CMK (cell line): ENCODE results near the gene IL20RB.
"Not testable (repeated sequence)": the region's sequence is repeated elsewhere in the genome, so short reads cannot be mapped to it uniquely, and the experiment has no call there.

ENCODE experiments used
- DNase-seq: peaks from one replicate; pipeline ENCODE4 v3.0.0-alpha.2; 2010; ENCODE audit warnings: low read depth

Gene IL20RB

DNA sequence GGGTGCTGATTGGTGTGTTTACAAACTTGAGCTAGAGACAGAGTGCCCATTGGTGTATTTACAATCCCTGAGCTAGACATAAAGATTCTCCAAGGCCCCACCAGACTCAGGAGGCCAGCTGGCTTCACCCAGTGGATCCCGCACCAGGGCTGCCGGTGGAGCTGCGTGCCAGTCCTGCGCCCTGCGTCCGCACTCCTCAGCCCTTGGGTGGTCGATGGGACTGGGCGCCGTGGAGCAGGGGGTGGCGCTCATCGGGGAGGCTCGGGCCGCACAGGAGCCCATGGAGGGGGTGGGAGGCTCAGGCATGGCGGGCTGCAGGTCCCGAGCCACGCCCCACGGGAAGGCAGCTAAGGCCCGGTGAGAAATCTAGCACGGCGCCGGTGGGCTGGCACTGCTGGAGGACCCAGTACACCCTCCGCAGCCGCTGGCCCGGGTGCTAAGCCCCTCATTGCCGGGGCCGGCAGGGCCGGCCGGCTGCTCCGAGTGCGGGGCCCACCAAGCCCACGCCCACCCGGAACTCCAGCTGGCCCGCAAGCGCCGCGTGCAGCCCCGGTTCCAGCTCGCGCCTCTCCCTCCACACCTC, 29.7 kb downstream of the IL20RB start:
- not testable (repeated sequence) for DNase-seq

- DNase-seq, result no peak
Observed at GRCh38 chr3:136988651-136989050, 30.9 kb downstream of the IL20RB start.

GRCh38 chr3:136989781-136990524, 32.2 kb downstream of the IL20RB start:
- DNase-seq, result no peak

- DNase-seq, result no peak
Observed at GRCh38 chr3:136990826-136991225, 33.0 kb downstream of the IL20RB start.

DNA sequence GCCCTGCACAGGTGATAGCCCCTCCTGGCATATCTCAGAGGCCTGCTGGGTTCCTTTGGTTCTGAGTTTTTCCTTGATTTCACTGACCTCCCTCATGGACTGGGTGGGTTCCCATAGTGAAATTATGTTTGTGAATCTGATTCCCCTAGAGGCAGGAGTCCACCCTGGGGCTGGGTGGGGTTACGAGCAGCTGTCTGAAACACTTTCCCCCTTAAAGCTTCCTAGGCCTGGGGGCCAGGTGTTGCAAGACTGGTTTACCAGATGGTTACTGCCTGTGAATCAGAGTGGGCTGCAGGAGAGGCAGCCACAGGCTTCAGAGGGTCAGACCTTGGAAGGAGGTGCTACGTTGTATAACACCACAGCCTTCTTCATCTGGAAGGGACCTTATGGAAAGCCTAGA, 34.3 kb downstream of the IL20RB start:
- no peak for DNase-seq

DNA sequence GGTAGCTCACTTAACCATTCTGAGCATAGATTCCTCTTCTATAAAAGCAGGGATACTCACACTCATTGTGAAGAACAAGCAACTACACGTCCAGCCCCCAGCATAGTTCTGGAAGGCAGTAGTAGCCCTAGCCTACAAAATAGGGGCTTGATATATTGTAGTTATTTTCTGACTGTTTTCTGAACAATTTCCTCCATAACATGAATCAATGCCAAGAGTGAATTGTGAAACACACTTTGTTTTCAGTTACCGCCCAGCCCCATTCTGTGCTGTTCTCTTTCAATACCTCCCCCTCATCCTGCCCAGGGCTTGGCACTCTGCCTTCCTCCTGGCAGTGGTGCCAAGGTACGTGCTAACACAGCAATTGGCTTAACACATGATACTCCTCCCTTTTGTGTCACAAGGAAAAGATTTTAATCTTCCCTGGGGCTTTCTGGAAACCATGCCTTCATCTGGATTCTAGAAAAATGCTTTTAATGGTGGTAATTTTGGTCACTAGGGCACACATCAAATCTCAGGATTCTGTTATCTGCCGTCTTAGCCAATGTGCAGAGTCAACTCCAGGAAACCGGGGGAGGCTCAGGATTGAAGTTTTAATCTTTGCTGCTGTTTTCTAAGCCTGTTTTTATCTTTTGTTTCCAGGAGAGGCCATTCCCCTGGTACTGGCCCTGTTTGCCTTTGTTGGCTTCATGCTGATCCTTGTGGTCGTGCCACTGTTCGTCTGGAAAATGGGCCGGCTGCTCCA, 37.2 kb downstream of the IL20RB start:
- DNase-seq, result no peak

DNA sequence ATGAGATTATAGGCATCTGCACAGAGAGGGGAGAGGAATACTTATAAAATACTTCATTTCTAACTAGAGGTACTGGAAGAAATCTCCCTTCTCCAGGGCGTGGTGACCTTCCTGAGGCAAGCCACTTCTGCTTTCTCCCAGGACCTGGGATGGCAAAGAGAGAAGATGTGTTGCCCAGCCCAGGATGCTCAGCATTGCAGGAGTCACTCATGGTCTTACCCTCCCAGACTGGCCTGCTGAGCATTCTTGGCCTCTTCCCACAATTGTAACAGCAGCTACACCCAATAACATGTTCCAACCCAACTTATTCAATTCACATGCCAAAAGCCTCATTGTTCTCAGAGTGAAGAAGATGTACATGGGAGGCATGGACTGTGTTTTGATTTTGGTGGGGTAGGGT, 37.9 kb downstream of the IL20RB start:
- DNase-seq, result no peak

- no peak for DNase-seq
Observed at GRCh38 chr3:137000039-137000438, 42.3 kb downstream of the IL20RB start.

GRCh38 chr3:137007376-137007775, 49.6 kb downstream of the IL20RB start:
- not testable (repeated sequence) for DNase-seq

GRCh38 chr3:137008131-137008530, 50.3 kb downstream of the IL20RB start:
- no peak for DNase-seq

GRCh38 chr3:137008976-137009375, 51.2 kb downstream of the IL20RB start:
- no peak for DNase-seq

DNA sequence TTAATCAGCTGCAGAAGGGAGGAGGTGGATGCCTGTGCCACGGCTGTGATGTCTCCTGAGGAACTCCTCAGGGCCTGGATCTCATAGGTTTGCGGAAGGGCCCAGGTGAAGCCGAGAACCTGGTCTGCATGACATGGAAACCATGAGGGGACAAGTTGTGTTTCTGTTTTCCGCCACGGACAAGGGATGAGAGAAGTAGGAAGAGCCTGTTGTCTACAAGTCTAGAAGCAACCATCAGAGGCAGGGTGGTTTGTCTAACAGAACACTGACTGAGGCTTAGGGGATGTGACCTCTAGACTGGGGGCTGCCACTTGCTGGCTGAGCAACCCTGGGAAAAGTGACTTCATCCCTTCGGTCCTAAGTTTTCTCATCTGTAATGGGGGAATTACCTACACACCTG, 52.4 kb downstream of the IL20RB start:
- no peak for DNase-seq

- DNase-seq, result no peak
Observed at GRCh38 chr3:137011153-137011552, 53.4 kb downstream of the IL20RB start.

- DNase-seq, result no peak
Observed at GRCh38 chr3:137012097-137012501, 54.3 kb downstream of the IL20RB start.

DNA sequence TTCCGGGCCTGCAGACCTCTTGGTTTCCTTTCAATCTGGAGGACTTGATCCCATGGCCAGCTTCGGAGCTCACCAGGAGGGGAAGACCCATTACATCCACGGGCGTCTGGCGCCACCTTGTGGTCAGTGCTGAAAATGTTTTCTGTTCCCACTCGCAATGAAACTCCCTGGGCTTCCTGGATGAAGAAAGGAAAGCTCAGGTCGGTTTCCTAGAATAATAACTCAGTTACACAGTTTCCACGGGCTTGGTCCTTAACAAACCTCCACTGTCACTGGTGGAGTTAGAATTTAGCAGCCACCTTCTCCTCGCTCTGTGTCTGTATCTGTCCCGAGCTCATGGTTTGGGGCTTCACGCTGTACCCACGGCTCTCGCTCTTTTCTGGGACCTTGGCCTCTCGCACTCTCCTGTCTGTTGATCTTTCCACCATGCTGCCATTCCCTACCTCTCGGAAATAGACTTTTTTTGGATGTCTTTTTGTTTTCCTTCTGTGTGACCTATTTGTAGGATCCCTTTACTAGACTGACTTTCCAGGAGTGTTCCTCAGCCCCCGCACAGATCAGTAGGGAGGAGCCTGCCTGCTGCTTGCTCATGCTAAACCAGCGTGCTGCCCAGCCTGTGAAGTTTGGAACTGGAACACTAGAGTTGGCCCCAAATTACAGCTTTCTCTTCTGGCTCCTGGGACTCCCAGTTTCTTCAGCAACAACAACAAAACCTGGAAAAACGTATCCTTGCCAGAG, 56.3 kb downstream of the IL20RB start:
- DNase-seq, result peak; percentile 63

DNA sequence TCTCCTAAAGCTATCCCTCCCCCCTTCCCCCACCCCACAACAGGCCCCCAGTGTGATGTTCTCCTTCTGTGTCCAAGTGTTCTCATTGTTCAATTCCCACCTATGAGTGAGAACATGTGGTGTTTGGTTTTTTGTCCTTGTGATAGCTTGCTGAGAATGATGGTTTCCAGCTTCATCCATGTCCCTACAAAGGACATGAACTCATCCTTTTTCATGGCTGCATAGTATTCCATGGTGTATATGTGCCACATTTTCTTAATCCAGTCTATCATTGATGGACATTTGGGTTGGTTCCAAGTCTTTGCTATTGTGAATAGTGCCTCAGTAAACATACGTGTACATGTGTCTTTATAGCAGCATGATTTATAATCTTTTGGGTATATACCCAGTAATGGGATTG, 59.5 kb downstream of the IL20RB start:
- DNase-seq, result not testable (repeated sequence)

- DNase-seq, result no peak
Observed at GRCh38 chr3:137020315-137020714, 62.5 kb downstream of the IL20RB start.

DNA sequence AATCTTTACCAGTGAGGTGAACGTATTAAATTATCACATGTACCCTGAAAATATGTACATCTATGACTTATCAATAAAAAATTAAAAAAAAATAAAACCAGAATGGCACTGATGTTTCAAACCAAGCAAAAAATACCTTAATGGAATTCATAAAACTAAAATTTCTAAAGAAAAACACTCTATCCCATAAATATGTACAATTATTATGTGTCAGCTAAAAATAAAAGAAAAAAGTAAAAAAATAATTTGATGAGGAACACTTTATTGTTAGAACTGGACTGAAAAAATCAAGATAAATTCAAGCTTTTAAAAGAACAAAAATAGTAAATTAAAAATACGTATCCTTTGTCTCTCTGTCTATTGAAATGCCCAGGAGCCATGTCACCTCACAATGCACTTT, 63.1 kb downstream of the IL20RB start:
- no peak for DNase-seq

GRCh38 chr3:137024348-137024747, 66.6 kb downstream of the IL20RB start:
- no peak for DNase-seq

- DNase-seq, result no peak
Observed at GRCh38 chr3:137026701-137027100, 68.9 kb downstream of the IL20RB start.

GRCh38 chr3:137032465-137033120, 74.8 kb downstream of the IL20RB start:
- peak; percentile 27 for DNase-seq

DNA sequence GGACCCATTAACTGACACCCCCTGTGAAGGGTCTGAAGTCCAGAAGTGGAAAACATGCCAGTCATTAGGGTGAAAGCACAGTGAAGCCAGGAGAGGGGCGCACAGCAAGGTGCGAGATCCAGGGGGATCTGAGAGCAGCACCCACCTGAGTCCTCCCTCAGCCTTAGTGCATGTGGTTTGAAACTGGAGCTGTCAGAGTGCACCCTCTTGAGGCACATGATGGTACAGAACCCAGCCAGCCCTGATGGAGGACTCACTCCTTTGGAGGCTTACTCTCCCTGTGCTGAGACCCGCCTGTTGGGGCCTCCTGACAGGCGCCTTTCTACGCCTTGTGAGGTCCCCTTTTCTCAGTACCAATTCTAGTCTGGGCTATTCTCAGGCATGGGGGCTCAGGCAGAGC, 77.8 kb downstream of the IL20RB start:
- DNase-seq, result no peak
